Measurements from ENCODE around the gene KLHL1.

The KLHL1 gene

DNA sequence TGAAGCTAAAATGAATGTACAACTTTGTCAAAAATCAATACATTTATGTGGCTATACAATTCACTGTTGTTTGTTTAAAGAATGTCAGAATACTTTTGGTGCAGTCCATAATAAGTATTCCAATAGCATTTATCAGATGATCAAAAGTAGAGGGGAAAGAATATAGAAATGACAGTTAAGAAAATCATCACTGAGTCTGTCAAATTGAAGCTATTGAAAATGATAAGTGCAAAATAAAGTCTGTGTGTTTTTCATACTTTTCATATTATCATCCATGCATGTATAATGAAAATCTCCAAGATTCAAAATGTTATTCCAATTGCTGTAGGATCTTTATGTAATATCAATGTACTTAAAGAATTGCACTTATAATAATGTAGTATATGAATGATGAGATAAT, 93.9 kb downstream of the KLHL1 start:
- Histone ChIP-seq H3K4me1 (ENCODE audit: control insufficient read depth, insufficient read depth, low read length) (no peaks in the 10 kb centered on the region), H3K4me3 (ENCODE audit: low read depth, low read length) (no peak overlapping the region), H3K9me3 (ENCODE audit: control insufficient read depth, insufficient read depth, low read depth, low read length) (no peaks in the 10 kb centered on the region), H3K27ac (ENCODE audit: low read depth, low read length) (no peak overlapping the region), H3K27me3 (ENCODE audit: control insufficient read depth, insufficient read depth, low read length) (no peaks in the 10 kb centered on the region), H3K36me3 (ENCODE audit: control insufficient read depth, insufficient read depth, low read length) (no peaks in the 10 kb centered on the region), H3K9ac (ENCODE audit: low read length) (no peak overlapping the region)

DNA sequence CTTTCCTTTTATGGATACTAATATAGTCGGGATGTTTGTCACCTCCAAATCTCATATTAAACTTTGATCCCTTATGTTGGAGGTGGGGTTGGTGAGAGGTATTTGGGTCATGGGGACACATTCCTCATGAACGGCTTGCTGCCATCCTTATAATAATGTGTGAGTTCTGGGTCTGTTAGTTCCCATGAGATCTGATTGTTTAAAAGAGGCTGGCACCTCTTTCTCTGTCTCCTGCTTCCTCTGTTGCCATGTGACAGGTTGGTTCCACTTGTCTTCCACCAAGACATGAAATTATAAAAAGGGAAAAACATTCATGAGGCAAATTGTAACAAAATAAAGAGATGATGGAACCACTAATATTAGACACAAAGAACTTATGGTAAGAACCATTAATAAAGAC, 108.4 kb downstream of the KLHL1 start:
- Histone ChIP-seq H3K4me1 (ENCODE audit: control insufficient read depth, insufficient read depth, low read length) (no peaks in the 10 kb centered on the region), H3K36me3 (ENCODE audit: control insufficient read depth, insufficient read depth, low read length) (no peaks in the 10 kb centered on the region), H3K27me3 (ENCODE audit: control insufficient read depth, insufficient read depth, low read length) (no peaks in the 10 kb centered on the region), H3K9ac (ENCODE audit: low read length) (no peak overlapping the region), H3K4me3 (ENCODE audit: low read depth, low read length) (no peak overlapping the region), H3K27ac (ENCODE audit: low read depth, low read length) (no peak overlapping the region), H3K9me3 (ENCODE audit: control insufficient read depth, insufficient read depth, low read depth, low read length) (no peaks in the 10 kb centered on the region)

DNA sequence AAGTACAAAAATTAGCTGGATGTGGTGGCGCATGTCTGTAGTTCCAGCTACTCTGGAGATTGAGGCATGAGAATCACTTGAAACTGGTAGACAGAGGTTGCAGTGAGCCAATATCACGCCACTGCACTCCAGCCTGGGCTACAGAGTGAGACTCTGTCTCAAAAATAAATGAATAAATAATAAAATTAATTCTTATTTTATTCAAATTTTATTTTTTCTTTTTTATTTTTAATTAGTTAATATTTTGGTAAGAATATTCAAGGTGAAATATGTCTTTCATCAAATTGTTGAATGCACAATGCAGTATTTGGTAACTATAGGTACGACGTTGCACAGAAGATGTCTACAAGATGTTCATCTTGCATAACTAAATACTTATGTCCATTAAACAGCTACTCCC, 111.2 kb downstream of the KLHL1 start:
- Histone ChIP-seq H3K36me3 (ENCODE audit: control insufficient read depth, insufficient read depth, low read length) (no peaks in the 10 kb centered on the region), H3K27ac (ENCODE audit: low read depth, low read length) (no peak overlapping the region)

DNA sequence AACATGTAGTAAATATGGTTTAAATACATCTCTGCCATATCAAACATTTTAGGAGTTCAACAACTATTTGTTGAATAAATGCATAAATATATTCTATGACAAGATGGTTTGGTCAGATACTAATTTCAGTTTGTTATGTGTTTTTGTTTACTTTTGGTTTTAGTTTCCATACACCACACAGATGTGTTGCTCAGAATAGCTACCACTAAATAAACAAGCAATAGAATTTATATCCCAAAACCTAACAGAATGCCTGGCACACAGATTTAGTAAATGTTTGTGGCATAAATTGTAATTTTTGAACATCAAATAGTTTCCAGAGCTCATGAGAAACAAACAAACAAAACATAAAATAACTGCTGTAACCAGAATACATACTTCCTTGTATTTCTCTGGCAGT, 127.5 kb downstream of the KLHL1 start:
- Histone ChIP-seq H3K27ac (ENCODE audit: low read depth, low read length) (no peak overlapping the region), H3K4me1 (ENCODE audit: control insufficient read depth, insufficient read depth, low read length) (no peaks in the 10 kb centered on the region), H3K4me3 (ENCODE audit: low read depth, low read length) (no peak overlapping the region), H3K9me3 (ENCODE audit: control insufficient read depth, insufficient read depth, low read depth, low read length) (no peaks in the 10 kb centered on the region), H3K27me3 (ENCODE audit: control insufficient read depth, insufficient read depth, low read length) (no peaks in the 10 kb centered on the region), H3K36me3 (ENCODE audit: control insufficient read depth, insufficient read depth, low read length) (no peaks in the 10 kb centered on the region), H3K9ac (ENCODE audit: low read length) (no peak overlapping the region)

More for the DNA sequence above, 111.2 kb downstream of the KLHL1 start:
- Histone ChIP-seq H3K4me3 (ENCODE audit: low read depth, low read length) (no peak overlapping the region), H3K9me3 (ENCODE audit: control insufficient read depth, insufficient read depth, low read depth, low read length) (no peaks in the 10 kb centered on the region), H3K27me3 (ENCODE audit: control insufficient read depth, insufficient read depth, low read length) (no peaks in the 10 kb centered on the region), H3K9ac (ENCODE audit: low read length) (no peak overlapping the region), H3K4me1 (ENCODE audit: control insufficient read depth, insufficient read depth, low read length) (no peaks in the 10 kb centered on the region)

DNA sequence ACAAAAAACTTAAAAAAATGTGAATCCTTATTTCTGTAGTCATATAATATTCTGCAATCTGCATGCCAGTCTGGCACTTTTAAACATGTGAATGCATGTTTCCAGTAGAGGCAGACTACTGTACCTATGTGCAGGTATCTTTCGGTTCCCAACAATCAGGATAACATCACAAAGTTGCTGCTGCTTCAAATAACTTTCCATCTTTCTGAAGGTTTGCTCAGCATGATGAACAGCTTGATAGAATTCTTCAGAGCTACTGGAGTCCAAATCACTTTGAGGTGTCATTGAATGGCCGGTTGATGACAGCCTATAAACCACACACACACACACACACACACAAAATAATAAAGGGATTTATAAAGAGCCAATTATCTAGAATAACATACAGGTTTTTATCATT, 132.8 kb downstream of the KLHL1 start:
- no peaks in the 10 kb centered on the region for H3K36me3 ChIP-seq (ENCODE audit: control insufficient read depth, insufficient read depth, low read length)
- H3K9me3 ChIP-seq (ENCODE audit: control insufficient read depth, insufficient read depth, low read depth, low read length), result no peaks in the 10 kb centered on the region
- H3K4me3 ChIP-seq (ENCODE audit: low read depth, low read length), result no peak overlapping the region
- no peak overlapping the region for H3K9ac ChIP-seq (ENCODE audit: low read length)
- H3K27me3 ChIP-seq (ENCODE audit: control insufficient read depth, insufficient read depth, low read length), result no peaks in the 10 kb centered on the region
- no peak overlapping the region for H3K27ac ChIP-seq (ENCODE audit: low read depth, low read length)
- H3K4me1 ChIP-seq (ENCODE audit: control insufficient read depth, insufficient read depth, low read length), result peaks cover 3% of the 10 kb centered on the region; the same call in 1 of the 2 replicates

DNA sequence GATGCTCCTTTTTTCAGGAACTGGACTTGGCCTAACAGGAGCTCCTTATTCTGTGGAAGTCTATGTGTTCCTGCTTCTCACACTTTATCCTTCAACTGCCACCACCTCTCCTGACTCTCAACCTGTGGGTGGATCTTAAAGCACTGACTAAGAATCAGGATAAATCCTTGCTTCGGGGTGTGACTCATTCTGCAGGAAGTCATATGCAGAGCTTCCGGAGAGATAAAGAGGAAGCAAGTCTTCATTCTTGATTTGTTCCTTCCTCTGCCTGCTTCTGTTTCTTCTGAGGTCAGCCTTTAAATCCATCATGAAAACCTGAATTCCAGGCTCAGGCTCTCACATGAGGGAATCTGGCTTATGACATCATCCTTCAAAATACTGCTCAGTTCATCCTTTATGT, 137.7 kb downstream of the KLHL1 start:
- H3K4me1 ChIP-seq (ENCODE audit: control insufficient read depth, insufficient read depth, low read length), result peaks cover 9% of the 10 kb centered on the region
- H3K9ac ChIP-seq (ENCODE audit: low read length), result no peak overlapping the region

DNA sequence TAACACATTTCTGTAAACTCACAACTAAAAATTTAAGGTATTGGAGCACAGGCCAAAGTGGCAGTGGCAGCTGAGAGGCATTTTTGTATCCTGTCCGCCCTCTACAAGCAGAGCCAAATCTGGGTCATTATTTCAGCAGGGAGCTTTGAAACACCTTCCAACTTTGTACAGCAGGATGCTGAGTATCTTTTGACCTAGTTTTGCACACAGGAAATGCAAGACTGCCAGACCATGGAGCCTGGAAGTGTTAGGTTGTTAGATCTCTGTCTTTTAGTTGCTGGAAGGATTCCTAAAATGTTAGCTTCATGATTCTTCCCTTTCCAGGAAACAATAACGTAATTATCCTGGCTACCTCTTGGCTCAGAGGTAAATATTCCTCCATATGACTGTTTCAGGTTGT, 149.2 kb downstream of the KLHL1 start:
- Histone ChIP-seq H3K9ac (ENCODE audit: low read length) (no peak overlapping the region), H3K27me3 (ENCODE audit: control insufficient read depth, insufficient read depth, low read length) (no peaks in the 10 kb centered on the region), H3K36me3 (ENCODE audit: control insufficient read depth, insufficient read depth, low read length) (no peaks in the 10 kb centered on the region), H3K4me1 (ENCODE audit: control insufficient read depth, insufficient read depth, low read length) (peaks cover 8% of the 10 kb centered on the region), H3K27ac (ENCODE audit: low read depth, low read length) (peak overlapping the region; percentile 37; the same call in 1 of the 2 replicates), H3K9me3 (ENCODE audit: control insufficient read depth, insufficient read depth, low read depth, low read length) (no peaks in the 10 kb centered on the region), H3K4me3 (ENCODE audit: low read depth, low read length) (no peak overlapping the region)

More for the DNA sequence above, 137.7 kb downstream of the KLHL1 start:
- Histone ChIP-seq H3K36me3 (ENCODE audit: control insufficient read depth, insufficient read depth, low read length) (no peaks in the 10 kb centered on the region), H3K9me3 (ENCODE audit: control insufficient read depth, insufficient read depth, low read depth, low read length) (no peaks in the 10 kb centered on the region), H3K4me3 (ENCODE audit: low read depth, low read length) (no peak overlapping the region), H3K27me3 (ENCODE audit: control insufficient read depth, insufficient read depth, low read length) (no peaks in the 10 kb centered on the region), H3K27ac (ENCODE audit: low read depth, low read length) (no peak overlapping the region)

DNA sequence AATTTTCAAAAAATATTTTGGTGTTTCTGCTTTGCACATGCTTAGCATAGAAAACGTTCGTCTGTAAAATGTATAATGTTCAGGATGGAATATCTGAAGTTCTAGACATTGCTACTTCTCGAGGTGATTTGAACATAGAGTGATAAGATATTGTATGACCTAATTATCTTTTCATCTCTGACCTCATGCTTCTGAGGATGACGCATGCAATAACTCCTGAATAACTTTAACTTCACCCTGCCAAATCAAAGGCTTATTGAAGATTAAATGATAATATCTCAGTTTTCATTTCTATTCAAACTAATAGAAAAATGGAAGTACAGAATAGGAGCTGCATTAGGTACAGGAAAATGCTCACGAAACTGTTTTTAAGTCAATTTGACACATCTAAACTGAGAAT, 151.4 kb downstream of the KLHL1 start:
- no peak overlapping the region for H3K9ac ChIP-seq (ENCODE audit: low read length)
- H3K36me3 ChIP-seq (ENCODE audit: control insufficient read depth, insufficient read depth, low read length), result no peaks in the 10 kb centered on the region
- no peaks in the 10 kb centered on the region for H3K27me3 ChIP-seq (ENCODE audit: control insufficient read depth, insufficient read depth, low read length)
- no peak overlapping the region for H3K27ac ChIP-seq (ENCODE audit: low read depth, low read length)
- H3K9me3 ChIP-seq (ENCODE audit: control insufficient read depth, insufficient read depth, low read depth, low read length), result no peaks in the 10 kb centered on the region
- H3K4me1 ChIP-seq (ENCODE audit: control insufficient read depth, insufficient read depth, low read length), result peaks cover 8% of the 10 kb centered on the region
- H3K4me3 ChIP-seq (ENCODE audit: low read depth, low read length), result no peak overlapping the region

DNA sequence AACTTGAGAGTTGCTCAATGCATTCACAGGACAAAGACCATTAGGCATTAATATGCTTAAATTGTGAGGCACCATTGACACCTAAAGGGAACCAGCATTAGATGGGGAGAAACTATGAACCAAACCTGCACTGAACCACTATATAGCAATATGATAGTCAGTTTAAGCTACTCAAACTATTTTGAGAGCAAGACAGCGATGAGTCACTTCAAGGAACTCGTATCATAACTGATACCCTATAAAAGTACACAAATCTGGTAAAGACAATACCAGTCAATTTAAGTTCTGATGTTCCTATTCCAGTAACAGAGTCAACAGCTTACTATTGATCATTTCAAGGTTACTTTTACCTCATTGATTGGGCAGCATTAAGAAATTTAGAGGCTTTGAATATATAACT, 151.9 kb downstream of the KLHL1 start:
- no peak overlapping the region for H3K27ac ChIP-seq (ENCODE audit: low read depth, low read length)
- H3K9ac ChIP-seq (ENCODE audit: low read length), result no peak overlapping the region

DNA sequence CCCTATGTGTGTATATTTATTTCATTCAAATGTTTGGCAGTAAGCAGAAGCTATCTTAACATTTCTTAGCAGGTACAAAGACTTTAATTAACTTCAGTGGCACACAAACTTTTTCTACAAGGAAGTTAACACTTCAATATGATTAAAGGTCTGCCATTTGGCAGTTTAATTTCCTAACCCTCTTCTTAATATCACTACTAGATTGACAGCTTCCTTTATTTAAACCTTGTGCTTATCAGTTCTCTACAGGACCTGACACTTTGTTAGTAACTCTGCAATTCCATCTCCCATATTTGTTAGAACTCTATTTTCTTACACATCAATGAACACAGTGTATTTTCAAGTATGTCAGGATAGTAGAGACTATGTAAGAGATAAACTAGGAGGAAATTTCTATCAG, 153.0 kb downstream of the KLHL1 start:
- H3K4me3 ChIP-seq (ENCODE audit: low read depth, low read length), result no peak overlapping the region
- H3K9ac ChIP-seq (ENCODE audit: low read length), result no peak overlapping the region
- H3K27me3 ChIP-seq (ENCODE audit: control insufficient read depth, insufficient read depth, low read length), result no peaks in the 10 kb centered on the region
- H3K36me3 ChIP-seq (ENCODE audit: control insufficient read depth, insufficient read depth, low read length), result no peaks in the 10 kb centered on the region
- no peaks in the 10 kb centered on the region for H3K9me3 ChIP-seq (ENCODE audit: control insufficient read depth, insufficient read depth, low read depth, low read length)
- H3K27ac ChIP-seq (ENCODE audit: low read depth, low read length), result no peak overlapping the region
- peaks cover 8% of the 10 kb centered on the region for H3K4me1 ChIP-seq (ENCODE audit: control insufficient read depth, insufficient read depth, low read length)

More for the DNA sequence above, 151.9 kb downstream of the KLHL1 start:
- Histone ChIP-seq H3K9me3 (ENCODE audit: control insufficient read depth, insufficient read depth, low read depth, low read length) (no peaks in the 10 kb centered on the region), H3K36me3 (ENCODE audit: control insufficient read depth, insufficient read depth, low read length) (no peaks in the 10 kb centered on the region), H3K4me1 (ENCODE audit: control insufficient read depth, insufficient read depth, low read length) (peaks cover 8% of the 10 kb centered on the region), H3K27me3 (ENCODE audit: control insufficient read depth, insufficient read depth, low read length) (no peaks in the 10 kb centered on the region), H3K4me3 (ENCODE audit: low read depth, low read length) (no peak overlapping the region)

DNA sequence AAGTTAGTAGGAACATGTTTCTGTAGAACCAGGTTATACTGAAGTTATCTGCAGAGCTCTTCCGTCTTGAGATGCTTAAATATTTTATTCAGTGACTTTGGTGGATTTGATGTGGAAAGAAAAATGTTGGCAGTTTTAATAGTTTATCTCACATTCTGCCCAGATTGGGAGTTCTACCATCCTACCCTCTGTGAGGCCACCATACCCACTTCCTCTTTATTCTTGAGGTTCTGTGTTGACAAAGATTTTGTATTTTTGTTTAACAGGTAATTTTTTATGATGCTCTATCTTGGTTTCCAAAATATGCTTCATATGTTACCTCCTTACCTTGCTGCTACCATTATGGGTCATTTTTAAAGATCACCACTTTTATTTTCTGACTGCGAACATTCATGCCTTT, 156.8 kb downstream of the KLHL1 start:
- Histone ChIP-seq H3K9ac (ENCODE audit: low read length) (no peak overlapping the region), H3K27ac (ENCODE audit: low read depth, low read length) (no peak overlapping the region), H3K4me3 (ENCODE audit: low read depth, low read length) (no peak overlapping the region), H3K27me3 (ENCODE audit: control insufficient read depth, insufficient read depth, low read length) (no peaks in the 10 kb centered on the region), H3K4me1 (ENCODE audit: control insufficient read depth, insufficient read depth, low read length) (no peaks in the 10 kb centered on the region), H3K9me3 (ENCODE audit: control insufficient read depth, insufficient read depth, low read depth, low read length) (no peaks in the 10 kb centered on the region), H3K36me3 (ENCODE audit: control insufficient read depth, insufficient read depth, low read length) (no peaks in the 10 kb centered on the region)

DNA sequence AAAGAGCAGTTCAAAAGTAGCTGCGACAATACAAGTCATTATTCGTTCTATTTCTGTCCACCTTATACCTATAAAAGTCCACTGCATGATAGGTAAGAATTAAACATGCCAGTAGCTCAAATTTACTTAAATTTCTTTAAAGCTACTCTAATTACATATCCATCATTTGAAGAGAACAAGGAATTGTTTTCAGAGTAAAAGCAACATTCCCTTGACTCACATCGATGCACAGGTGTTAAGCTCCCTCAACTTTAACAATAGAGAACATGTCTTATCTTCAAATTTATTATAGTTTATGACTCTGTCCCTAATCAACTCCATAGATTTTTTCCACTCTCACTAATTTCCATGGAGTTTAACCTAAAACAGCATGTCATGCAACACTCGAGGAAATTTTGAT, 158.1 kb downstream of the KLHL1 start:
- H3K27me3 ChIP-seq (ENCODE audit: control insufficient read depth, insufficient read depth, low read length), result no peaks in the 10 kb centered on the region
- no peak overlapping the region for H3K9ac ChIP-seq (ENCODE audit: low read length)
- H3K4me1 ChIP-seq (ENCODE audit: control insufficient read depth, insufficient read depth, low read length), result no peaks in the 10 kb centered on the region

More for the DNA sequence above, 158.1 kb downstream of the KLHL1 start:
- Histone ChIP-seq H3K9me3 (ENCODE audit: control insufficient read depth, insufficient read depth, low read depth, low read length) (no peaks in the 10 kb centered on the region), H3K36me3 (ENCODE audit: control insufficient read depth, insufficient read depth, low read length) (no peaks in the 10 kb centered on the region), H3K4me3 (ENCODE audit: low read depth, low read length) (no peak overlapping the region), H3K27ac (ENCODE audit: low read depth, low read length) (no peak overlapping the region)
